Measurements from ENCODE around the gene CAPN10.

Gene CAPN10

DNA sequence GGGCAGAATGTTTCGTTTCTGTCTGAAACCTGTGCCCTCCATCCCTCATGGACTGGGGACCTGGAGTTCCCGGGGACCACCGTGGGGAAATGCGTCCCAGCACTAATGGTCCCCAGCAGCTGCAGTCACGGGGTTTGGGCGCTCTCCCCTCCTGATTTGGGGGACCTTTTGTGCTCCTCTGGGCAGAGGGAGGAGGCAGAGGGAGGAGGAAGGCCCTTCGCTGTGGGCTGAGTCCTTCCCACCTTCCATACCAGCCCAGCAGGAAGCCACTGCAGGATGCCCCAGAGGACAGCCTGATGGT is 41.9 kb downstream of the CAPN10 start:
- H3K9ac ChIP-seq (ENCODE audit: insufficient read length), result no peak overlapping the region

GRCh38 chr2:240628808-240629618 is 42.5 kb downstream of the CAPN10 start:
- no peaks in the 10 kb centered on the region for H3K9me3 ChIP-seq (ENCODE audit: low read depth, low read length)
- H3K9ac ChIP-seq (ENCODE audit: insufficient read length), result no peak overlapping the region
- H3K36me3 ChIP-seq (ENCODE audit: insufficient read depth, low read length), result no peaks in the 10 kb centered on the region
- H3K27ac ChIP-seq, result no peak overlapping the region
- H3K4me3 ChIP-seq, result no peak overlapping the region
- no peak for DNase-seq (ENCODE audit: low read depth, low spot score)
- no peak for TF ChIP-seq FOXP2 (optimal IDR thresholded peaks at IDR 0.05; ENCODE audit: control extremely low read depth, extremely low read length, insufficient read depth)
- no peak for TF ChIP-seq EZH2 (IDR thresholded peaks at IDR 0.05)
- TF ChIP-seq POLR2AphosphoS5 (IDR thresholded peaks at IDR 0.05; ENCODE audit: borderline replicate concordance, low read depth, low read length), result no peak

More for the DNA sequence above, 41.9 kb downstream of the CAPN10 start:
- Histone ChIP-seq H3K9me3 (ENCODE audit: low read depth, low read length) (no peaks in the 10 kb centered on the region), H3K4me3 (no peak overlapping the region), H3K27ac (no peak overlapping the region), H3K36me3 (ENCODE audit: insufficient read depth, low read length) (no peaks in the 10 kb centered on the region)
- no peak for DNase-seq (ENCODE audit: low read depth, low spot score)
- no peak for TF ChIP-seq EZH2 (IDR thresholded peaks at IDR 0.05)
- no peak for TF ChIP-seq POLR2AphosphoS5 (IDR thresholded peaks at IDR 0.05; ENCODE audit: borderline replicate concordance, low read depth, low read length)
- no peak for TF ChIP-seq FOXP2 (optimal IDR thresholded peaks at IDR 0.05; ENCODE audit: control extremely low read depth, extremely low read length, insufficient read depth)

DNA sequence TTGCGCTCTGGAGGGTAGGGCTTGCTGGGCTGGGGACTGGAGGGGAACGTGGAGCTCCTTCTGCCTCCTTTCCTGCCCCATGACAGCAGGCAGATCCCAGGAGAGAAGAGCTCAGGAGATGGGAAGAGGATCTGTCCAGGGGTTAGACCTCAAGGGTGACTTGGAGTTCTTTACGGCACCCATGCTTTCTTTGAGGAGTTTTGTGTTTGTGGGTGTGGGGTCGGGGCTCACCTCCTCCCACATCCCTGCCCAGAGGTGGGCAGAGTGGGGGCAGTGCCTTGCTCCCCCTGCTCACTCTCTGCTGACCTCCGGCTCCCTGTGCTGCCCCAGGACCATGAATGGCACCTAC is 43.1 kb downstream of the CAPN10 start:
- DNase-seq (ENCODE audit: low read depth, low spot score), result no peak
- H3K36me3 ChIP-seq (ENCODE audit: insufficient read depth, low read length), result no peaks in the 10 kb centered on the region
- TF ChIP-seq EZH2 (IDR thresholded peaks at IDR 0.05), result no peak
- no peak for TF ChIP-seq POLR2AphosphoS5 (IDR thresholded peaks at IDR 0.05; ENCODE audit: borderline replicate concordance, low read depth, low read length)
- no peak for TF ChIP-seq FOXP2 (optimal IDR thresholded peaks at IDR 0.05; ENCODE audit: control extremely low read depth, extremely low read length, insufficient read depth)

GRCh38 chr2:240629968-240630770 is 43.6 kb downstream of the CAPN10 start:
- no peak for TF ChIP-seq EZH2 (IDR thresholded peaks at IDR 0.05)
- DNase-seq (ENCODE audit: low read depth, low spot score), result no peak
- Histone ChIP-seq H3K27ac (no peak overlapping the region), H3K9me3 (ENCODE audit: low read depth, low read length) (no peaks in the 10 kb centered on the region), H3K9ac (ENCODE audit: insufficient read length) (no peak overlapping the region), H3K4me3 (no peak overlapping the region), H3K36me3 (ENCODE audit: insufficient read depth, low read length) (no peaks in the 10 kb centered on the region)

More for the DNA sequence above, 43.1 kb downstream of the CAPN10 start:
- no peak overlapping the region for H3K9ac ChIP-seq (ENCODE audit: insufficient read length)
- no peak overlapping the region for H3K27ac ChIP-seq
- no peak overlapping the region for H3K4me3 ChIP-seq
- H3K9me3 ChIP-seq (ENCODE audit: low read depth, low read length), result no peaks in the 10 kb centered on the region

DNA sequence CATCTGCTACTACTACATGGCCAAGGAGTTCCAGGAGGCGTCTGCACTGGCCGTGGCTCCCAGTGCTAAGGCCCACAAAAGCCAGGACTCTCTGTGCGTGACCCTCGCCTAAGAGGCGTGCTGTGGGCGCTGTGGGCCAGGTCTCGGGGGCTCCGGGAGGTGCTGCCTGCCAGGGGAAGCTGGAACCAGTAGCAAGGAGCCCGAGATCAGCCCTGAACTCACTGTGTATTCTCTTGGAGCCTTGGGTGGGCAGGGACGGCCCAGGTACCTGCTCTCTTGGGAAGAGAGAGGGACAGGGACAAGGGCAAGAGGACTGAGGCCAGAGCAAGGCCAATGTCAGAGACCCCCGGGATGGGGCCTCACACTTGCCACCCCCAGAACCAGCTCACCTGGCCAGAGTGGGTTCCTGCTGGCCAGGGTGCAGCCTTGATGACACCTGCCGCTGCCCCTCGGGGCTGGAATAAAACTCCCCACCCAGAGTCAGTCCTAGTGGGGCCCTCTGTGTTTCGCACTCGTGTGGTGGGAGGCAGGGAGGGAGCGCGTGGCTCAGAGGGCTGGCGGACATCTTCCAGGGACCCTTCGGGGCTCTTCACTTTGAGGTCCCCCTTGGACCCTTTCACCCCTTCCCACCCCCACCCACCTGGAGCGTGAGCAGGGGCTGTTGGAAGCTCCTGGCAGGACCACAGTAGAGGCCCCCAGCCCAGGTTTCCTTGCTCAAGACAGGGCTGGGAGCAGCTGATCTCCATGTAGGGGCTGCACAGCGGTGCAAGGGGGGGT is 44.4 kb downstream of the CAPN10 start:
- no peak overlapping the region for H3K9ac ChIP-seq (ENCODE audit: insufficient read length)
- no peaks in the 10 kb centered on the region for H3K9me3 ChIP-seq (ENCODE audit: low read depth, low read length)
- no peak overlapping the region for H3K4me3 ChIP-seq
- TF ChIP-seq EZH2 (IDR thresholded peaks at IDR 0.05) (no peak), FOXP2 (optimal IDR thresholded peaks at IDR 0.05; ENCODE audit: control extremely low read depth, extremely low read length, insufficient read depth) (no peak), POLR2AphosphoS5 (IDR thresholded peaks at IDR 0.05; ENCODE audit: borderline replicate concordance, low read depth, low read length) (no peak)
- H3K27ac ChIP-seq, result no peak overlapping the region
- DNase-seq (ENCODE audit: low read depth, low spot score), result no peak
- no peaks in the 10 kb centered on the region for H3K36me3 ChIP-seq (ENCODE audit: insufficient read depth, low read length)

- TF ChIP-seq EZH2 (IDR thresholded peaks at IDR 0.05) (no peak), POLR2AphosphoS5 (IDR thresholded peaks at IDR 0.05; ENCODE audit: borderline replicate concordance, low read depth, low read length) (no peak), FOXP2 (optimal IDR thresholded peaks at IDR 0.05; ENCODE audit: control extremely low read depth, extremely low read length, insufficient read depth) (no peak)
- no peak overlapping the region for H3K4me3 ChIP-seq
- no peaks in the 10 kb centered on the region for H3K36me3 ChIP-seq (ENCODE audit: insufficient read depth, low read length)
- no peak overlapping the region for H3K27ac ChIP-seq
- no peak overlapping the region for H3K9ac ChIP-seq (ENCODE audit: insufficient read length)
- no peaks in the 10 kb centered on the region for H3K9me3 ChIP-seq (ENCODE audit: low read depth, low read length)
- no peak for DNase-seq (ENCODE audit: low read depth, low spot score)
These were observed 45.2 kb downstream of the CAPN10 start for GRCh38 chr2:240631548-240632305.

GRCh38 chr2:240632306-240632721 is 45.8 kb downstream of the CAPN10 start:
- no peaks in the 10 kb centered on the region for H3K36me3 ChIP-seq (ENCODE audit: insufficient read depth, low read length)
- DNase-seq (ENCODE audit: low read depth, low spot score), result no peak
- TF ChIP-seq FOXP2 (optimal IDR thresholded peaks at IDR 0.05; ENCODE audit: control extremely low read depth, extremely low read length, insufficient read depth) (no peak), EZH2 (IDR thresholded peaks at IDR 0.05) (no peak), POLR2AphosphoS5 (IDR thresholded peaks at IDR 0.05; ENCODE audit: borderline replicate concordance, low read depth, low read length) (no peak)
- H3K9me3 ChIP-seq (ENCODE audit: low read depth, low read length), result no peaks in the 10 kb centered on the region
- no peak overlapping the region for H3K4me3 ChIP-seq
- H3K9ac ChIP-seq (ENCODE audit: insufficient read length), result no peak overlapping the region
- H3K27ac ChIP-seq, result no peak overlapping the region
